Panc1 (cell line): ENCODE measurements around the gene FANCI.

Source experiments
- POLR2AphosphoS5 ChIP-seq: IDR thresholded peaks from 2 replicates; pipeline ENCODE4 v1.6.1; 2012; ENCODE audit warnings: mild to moderate bottlenecking, low read depth, low read length, moderate library complexity
- REST ChIP-seq, 2 experiments: IDR thresholded peaks; 2 replicates each; pipeline ENCODE4 v1.6.1; 2011 to 2012; ENCODE audit warnings: low read depth in 2 of 2, control low read depth in 1 of 2, low read length in 1 of 2, mild to moderate bottlenecking in 1 of 2, moderate library complexity in 1 of 2; ENCODE audit not compliant: insufficient read depth in 1 of 2
- SIN3A ChIP-seq: IDR thresholded peaks from 2 replicates; pipeline ENCODE4 v1.6.1; 2012; ENCODE audit warnings: low read depth, mild to moderate bottlenecking, low read length, moderate library complexity, borderline replicate concordance; ENCODE audit not compliant: insufficient read depth
- TCF7L2 ChIP-seq: IDR thresholded peaks from 2 replicates; pipeline ENCODE4 v1.6.1; 2011; ENCODE audit warnings: mild to moderate bottlenecking, low read depth, low read length, inconsistent platforms
- TF ChIP-seq, protein P1 (sequence below): fragments of 450-650 bp; IDR thresholded peaks from 2 replicates; pipeline ENCODE4 v1.5.1; 2017; ENCODE audit warnings: mild to moderate bottlenecking

DNA sequence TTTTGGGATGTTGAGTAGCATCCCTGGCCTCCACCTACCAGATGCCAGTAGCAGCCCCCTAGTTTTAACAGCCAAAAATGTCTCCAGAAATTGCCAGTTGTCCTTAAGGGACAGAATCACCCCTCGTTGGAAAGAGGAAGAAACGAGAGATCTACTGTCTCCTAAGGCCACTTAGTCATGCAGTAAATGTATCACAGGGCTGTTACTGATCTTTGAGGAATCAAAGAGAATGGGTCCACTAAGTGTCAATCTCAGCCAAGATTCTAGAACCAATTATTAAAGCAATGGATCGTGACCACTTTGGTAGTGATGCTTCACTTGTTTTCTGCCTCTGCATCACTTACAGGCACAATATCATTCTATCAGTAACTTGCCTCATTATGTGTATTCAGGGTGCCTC, 64.5 kb downstream of the FANCI start:
- TF ChIP-seq POLR2AphosphoS5 (no peak), REST (IDR thresholded peaks at IDR 0.05; ENCODE audit: insufficient read depth in 1 of 2, low read depth in 2 of 2, low read length in 1 of 2) (no peak), TCF7L2 (no peak), SIN3A (no peak)
- TF ChIP-seq, protein P1, sequence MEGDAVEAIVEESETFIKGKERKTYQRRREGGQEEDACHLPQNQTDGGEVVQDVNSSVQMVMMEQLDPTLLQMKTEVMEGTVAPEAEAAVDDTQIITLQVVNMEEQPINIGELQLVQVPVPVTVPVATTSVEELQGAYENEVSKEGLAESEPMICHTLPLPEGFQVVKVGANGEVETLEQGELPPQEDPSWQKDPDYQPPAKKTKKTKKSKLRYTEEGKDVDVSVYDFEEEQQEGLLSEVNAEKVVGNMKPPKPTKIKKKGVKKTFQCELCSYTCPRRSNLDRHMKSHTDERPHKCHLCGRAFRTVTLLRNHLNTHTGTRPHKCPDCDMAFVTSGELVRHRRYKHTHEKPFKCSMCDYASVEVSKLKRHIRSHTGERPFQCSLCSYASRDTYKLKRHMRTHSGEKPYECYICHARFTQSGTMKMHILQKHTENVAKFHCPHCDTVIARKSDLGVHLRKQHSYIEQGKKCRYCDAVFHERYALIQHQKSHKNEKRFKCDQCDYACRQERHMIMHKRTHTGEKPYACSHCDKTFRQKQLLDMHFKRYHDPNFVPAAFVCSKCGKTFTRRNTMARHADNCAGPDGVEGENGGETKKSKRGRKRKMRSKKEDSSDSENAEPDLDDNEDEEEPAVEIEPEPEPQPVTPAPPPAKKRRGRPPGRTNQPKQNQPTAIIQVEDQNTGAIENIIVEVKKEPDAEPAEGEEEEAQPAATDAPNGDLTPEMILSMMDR: no peak
